ENCODE data around the gene STRIP2.
"Not testable (repeated sequence)": the region's sequence is repeated elsewhere in the genome, so short reads cannot be mapped to it uniquely, and the experiment has no call there.

STRIP2 gene

GRCh38 chr7:129447445-129447844, 13.2 kb downstream of the STRIP2 start:
- DNase-seq; in situ Hi-C loops (cut with MboI; ENCODE audit: low pct_unique_long_range_greater_than_20kb, low sequenced_read_pairs): not testable (repeated sequence)

GRCh38 chr7:129448608-129449007, 14.4 kb downstream of the STRIP2 start:
- DNase-seq; in situ Hi-C loops (cut with MboI; ENCODE audit: low pct_unique_long_range_greater_than_20kb, low sequenced_read_pairs): not testable (repeated sequence)

- in situ Hi-C loops (cut with MboI; ENCODE audit: low pct_unique_long_range_greater_than_20kb, low sequenced_read_pairs) = no loop called here
- DNase-seq = no peak
Observed at GRCh38 chr7:129450295-129450694, 16.1 kb downstream of the STRIP2 start.

- in situ Hi-C loops (cut with MboI; ENCODE audit: low pct_unique_long_range_greater_than_20kb, low sequenced_read_pairs) = no loop called here
Observed at GRCh38 chr7:129452589-129453231, 18.5 kb downstream of the STRIP2 start.

GRCh38 chr7:129453510-129454248, 19.4 kb downstream of the STRIP2 start:
- DNase-seq = no peak
- in situ Hi-C loops (cut with MboI; ENCODE audit: low pct_unique_long_range_greater_than_20kb, low sequenced_read_pairs) = no loop called here

More at GRCh38 chr7:129452589-129453231, 18.5 kb downstream of the STRIP2 start:
- no peak for DNase-seq

GRCh38 chr7:129454249-129454551, 20.0 kb downstream of the STRIP2 start:
- DNase-seq = no peak

GRCh38 chr7:129456421-129456820, 22.2 kb downstream of the STRIP2 start:
- DNase-seq = no peak
- in situ Hi-C loops (cut with MboI; ENCODE audit: low pct_unique_long_range_greater_than_20kb, low sequenced_read_pairs) = no loop called here

More at GRCh38 chr7:129454249-129454551, 20.0 kb downstream of the STRIP2 start:
- in situ Hi-C loops (cut with MboI; ENCODE audit: low pct_unique_long_range_greater_than_20kb, low sequenced_read_pairs) = no loop called here

- DNase-seq = no peak
- in situ Hi-C loops (cut with MboI; ENCODE audit: low pct_unique_long_range_greater_than_20kb, low sequenced_read_pairs) = no loop called here
Observed at GRCh38 chr7:129457101-129457500, 22.9 kb downstream of the STRIP2 start.

- DNase-seq = no peak
- in situ Hi-C loops (cut with MboI; ENCODE audit: low pct_unique_long_range_greater_than_20kb, low sequenced_read_pairs) = no loop called here
Observed at GRCh38 chr7:129458171-129458570, 23.9 kb downstream of the STRIP2 start.

- in situ Hi-C loops (cut with MboI; ENCODE audit: low pct_unique_long_range_greater_than_20kb, low sequenced_read_pairs) = no loop called here
- DNase-seq = no peak
Observed at GRCh38 chr7:129461809-129462208, 27.6 kb downstream of the STRIP2 start.

- DNase-seq = no peak
- in situ Hi-C loops (cut with MboI; ENCODE audit: low pct_unique_long_range_greater_than_20kb, low sequenced_read_pairs) = no loop called here
Observed at GRCh38 chr7:129462420-129462819, 28.2 kb downstream of the STRIP2 start.

GRCh38 chr7:129464194-129464593, 30.0 kb downstream of the STRIP2 start:
- DNase-seq = no peak
- in situ Hi-C loops (cut with MboI; ENCODE audit: low pct_unique_long_range_greater_than_20kb, low sequenced_read_pairs) = no loop called here

GRCh38 chr7:129465080-129465479, 30.8 kb downstream of the STRIP2 start:
- no peak for DNase-seq
- in situ Hi-C loops (cut with MboI; ENCODE audit: low pct_unique_long_range_greater_than_20kb, low sequenced_read_pairs) = no loop called here

- in situ Hi-C loops (cut with MboI; ENCODE audit: low pct_unique_long_range_greater_than_20kb, low sequenced_read_pairs) = no loop called here
- DNase-seq = no peak
Observed at GRCh38 chr7:129466796-129467195, 32.6 kb downstream of the STRIP2 start.

- DNase-seq = no peak
- in situ Hi-C loops (cut with MboI; ENCODE audit: low pct_unique_long_range_greater_than_20kb, low sequenced_read_pairs) = no loop called here
Observed at GRCh38 chr7:129468087-129468486, 33.9 kb downstream of the STRIP2 start.

- DNase-seq = no peak
Observed at GRCh38 chr7:129468547-129468946, 34.3 kb downstream of the STRIP2 start.

GRCh38 chr7:129469930-129470329, 35.7 kb downstream of the STRIP2 start:
- in situ Hi-C loops (cut with MboI; ENCODE audit: low pct_unique_long_range_greater_than_20kb, low sequenced_read_pairs) = no loop called here
- no peak for DNase-seq

More at GRCh38 chr7:129468547-129468946, 34.3 kb downstream of the STRIP2 start:
- in situ Hi-C loops (cut with MboI; ENCODE audit: low pct_unique_long_range_greater_than_20kb, low sequenced_read_pairs) = no loop called here

- no peak for DNase-seq
- in situ Hi-C loops (cut with MboI; ENCODE audit: low pct_unique_long_range_greater_than_20kb, low sequenced_read_pairs) = no loop called here
Observed at GRCh38 chr7:129470411-129470810, 36.2 kb downstream of the STRIP2 start.

- in situ Hi-C loops (cut with MboI; ENCODE audit: low pct_unique_long_range_greater_than_20kb, low sequenced_read_pairs) = no loop called here
- DNase-seq = no peak
Observed at GRCh38 chr7:129471402-129471827, 37.2 kb downstream of the STRIP2 start.

GRCh38 chr7:129475931-129476330, 41.7 kb downstream of the STRIP2 start:
- in situ Hi-C loops (cut with MboI; ENCODE audit: low pct_unique_long_range_greater_than_20kb, low sequenced_read_pairs) = not testable (repeated sequence)

GRCh38 chr7:129476398-129476797, 42.2 kb downstream of the STRIP2 start:
- in situ Hi-C loops (cut with MboI; ENCODE audit: low pct_unique_long_range_greater_than_20kb, low sequenced_read_pairs); DNase-seq: not testable (repeated sequence)

More at GRCh38 chr7:129475931-129476330, 41.7 kb downstream of the STRIP2 start:
- DNase-seq = not testable (repeated sequence)

All from KBM-7 (cell line).